ENCODE results near the gene ZNF660.
A peak's percentile ranks its signal among the peaks of the same experiment; 100 is the strongest.

The ZNF660 gene

DNA sequence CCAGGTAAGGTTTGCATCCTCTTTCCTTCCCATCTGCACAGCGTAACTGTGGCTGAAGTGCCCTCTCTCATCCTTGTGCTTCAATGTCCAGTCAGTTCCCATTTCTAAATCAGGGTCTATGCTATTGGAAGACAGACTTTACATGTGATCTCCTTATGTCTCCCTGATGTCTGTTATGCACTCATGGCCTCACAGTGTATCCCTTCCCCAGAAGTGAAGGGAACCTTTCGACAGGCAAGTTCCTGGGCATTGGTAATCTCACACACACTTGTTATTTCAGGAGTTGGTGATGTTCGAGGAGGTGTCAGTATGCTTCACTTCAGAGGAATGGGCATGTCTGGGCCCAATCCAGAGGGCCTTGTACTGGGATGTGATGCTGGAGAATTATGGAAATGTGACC, 47.4 kb downstream of the ZNF660 start:
- no peak for DNase-seq (ENCODE audit: low read depth in 3 of 3)

DNA sequence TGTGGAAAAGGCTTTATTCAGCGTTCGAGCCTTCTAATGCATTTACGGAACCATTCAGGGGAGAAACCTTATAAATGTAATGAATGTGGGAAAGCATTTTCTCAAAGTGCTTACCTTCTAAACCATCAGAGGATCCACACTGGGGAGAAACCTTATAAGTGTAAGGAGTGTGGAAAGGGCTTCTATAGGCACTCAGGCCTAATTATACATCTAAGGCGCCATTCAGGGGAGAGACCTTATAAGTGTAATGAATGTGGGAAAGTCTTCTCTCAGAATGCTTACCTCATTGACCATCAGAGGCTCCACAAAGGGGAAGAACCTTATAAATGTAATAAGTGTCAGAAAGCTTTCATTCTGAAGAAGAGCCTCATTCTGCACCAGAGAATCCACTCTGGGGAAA, 57.6 kb downstream of the ZNF660 start:
- DNase-seq (ENCODE audit: low read depth in 3 of 3): no peak

DNA sequence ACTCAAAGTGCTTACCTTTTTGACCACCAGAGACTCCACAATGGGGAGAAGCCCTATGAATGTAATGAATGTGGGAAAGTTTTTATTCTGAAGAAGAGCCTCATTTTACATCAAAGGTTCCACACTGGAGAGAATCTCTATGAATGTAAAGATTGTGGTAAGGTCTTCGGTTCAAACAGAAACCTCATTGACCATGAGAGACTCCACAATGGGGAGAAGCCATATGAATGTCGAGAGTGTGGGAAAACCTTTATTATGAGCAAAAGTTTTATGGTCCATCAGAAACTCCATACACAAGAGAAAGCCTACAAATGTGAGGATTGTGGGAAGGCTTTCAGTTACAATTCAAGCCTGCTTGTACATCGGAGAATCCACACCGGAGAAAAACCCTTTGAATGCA, 58.3 kb downstream of the ZNF660 start:
- no peak for DNase-seq (ENCODE audit: low read depth in 3 of 3)

DNA sequence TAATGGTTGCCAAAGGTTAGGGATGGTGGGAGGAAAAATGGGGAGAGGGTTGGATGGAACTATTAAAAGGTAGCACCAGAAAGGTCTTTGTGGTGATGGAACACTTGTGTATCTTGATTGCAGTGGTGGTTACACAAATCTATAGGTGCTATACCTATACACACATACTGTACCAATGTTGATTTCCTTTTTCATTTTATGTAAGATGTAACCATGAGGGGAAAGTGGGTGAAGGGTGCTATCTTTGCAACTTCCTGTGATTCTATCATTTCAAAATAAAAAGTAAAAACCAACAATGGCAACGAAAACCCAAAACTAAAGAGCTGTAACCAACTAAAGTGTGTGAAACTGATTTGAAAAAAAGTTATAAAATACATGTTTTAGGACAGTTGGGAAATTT, 63.0 kb downstream of the ZNF660 start:
- DNase-seq (ENCODE audit: low read depth in 3 of 3): no peak

DNA sequence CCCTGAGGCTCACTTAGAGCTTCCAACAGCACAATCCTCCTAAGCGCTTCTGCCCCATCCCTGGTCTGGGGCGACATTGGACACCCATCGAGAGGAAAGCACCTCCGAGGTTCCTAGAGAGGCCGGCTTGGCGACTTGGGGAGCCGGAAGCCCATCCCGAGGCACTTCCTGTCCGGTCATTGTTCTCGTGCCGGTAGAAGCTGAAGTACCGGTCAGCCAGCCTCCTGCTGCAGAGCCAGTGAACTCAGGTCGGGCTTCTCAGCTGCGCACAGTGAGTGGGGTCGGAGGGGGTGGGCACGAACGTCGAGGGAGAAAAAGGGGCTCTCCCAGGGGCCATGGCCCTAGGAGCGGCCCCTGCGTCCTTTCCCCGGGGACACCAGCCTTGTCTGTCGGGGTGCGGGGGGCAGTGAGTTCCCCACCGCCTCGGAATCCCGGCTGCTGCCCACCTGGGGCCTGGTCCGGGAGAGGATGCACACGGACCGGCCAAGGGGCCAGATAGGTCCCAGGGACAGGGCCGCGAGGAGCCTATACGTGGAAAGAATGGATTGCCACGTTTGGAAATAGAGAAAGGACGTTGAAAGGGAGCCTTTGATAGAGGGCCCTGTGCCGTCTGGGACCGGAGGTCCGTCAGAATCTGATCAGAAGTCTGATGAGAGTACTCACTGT, 63.9 kb downstream of the ZNF660 start, which contains the start of gene ZNF35:
ZNF35 (plus strand) TSS at position 169 of the 666 bp plus-strand sequence. CDS start 2,336 bp downstream, outside the sequence.
- DNase-seq (ENCODE audit: low read depth in 3 of 3): peak; percentile 1 to 31 (median 25)
